Sigmoid colon (tissue), 3 donors: ENCODE data around the gene SDR42E2.

Experiments
- POLR2A ChIP-seq, 2 donors: fragments of 450-650 bp; IDR thresholded peaks; one replicate each; pipeline ENCODE4 v1.6.1; 2016; ENCODE audit warnings: antibody characterized with exemption in 2 of 2, mild to moderate bottlenecking in 2 of 2, moderate library complexity in 2 of 2
- TF ChIP-seq, protein P1 (sequence below), 4 experiments: fragments of 450-650 bp in 3 of 4; fragments of 200-600 bp in 1 of 4; IDR thresholded peaks; one replicate each; pipeline ENCODE4 v1.5.1; 2016 to 2019; ENCODE audit warnings: antibody characterized with exemption in 4 of 4, mild to moderate bottlenecking in 3 of 4, moderate library complexity in 2 of 4

- no peak for TF ChIP-seq POLR2A (IDR thresholded peaks at IDR 0.05)
- TF ChIP-seq, protein P1, sequence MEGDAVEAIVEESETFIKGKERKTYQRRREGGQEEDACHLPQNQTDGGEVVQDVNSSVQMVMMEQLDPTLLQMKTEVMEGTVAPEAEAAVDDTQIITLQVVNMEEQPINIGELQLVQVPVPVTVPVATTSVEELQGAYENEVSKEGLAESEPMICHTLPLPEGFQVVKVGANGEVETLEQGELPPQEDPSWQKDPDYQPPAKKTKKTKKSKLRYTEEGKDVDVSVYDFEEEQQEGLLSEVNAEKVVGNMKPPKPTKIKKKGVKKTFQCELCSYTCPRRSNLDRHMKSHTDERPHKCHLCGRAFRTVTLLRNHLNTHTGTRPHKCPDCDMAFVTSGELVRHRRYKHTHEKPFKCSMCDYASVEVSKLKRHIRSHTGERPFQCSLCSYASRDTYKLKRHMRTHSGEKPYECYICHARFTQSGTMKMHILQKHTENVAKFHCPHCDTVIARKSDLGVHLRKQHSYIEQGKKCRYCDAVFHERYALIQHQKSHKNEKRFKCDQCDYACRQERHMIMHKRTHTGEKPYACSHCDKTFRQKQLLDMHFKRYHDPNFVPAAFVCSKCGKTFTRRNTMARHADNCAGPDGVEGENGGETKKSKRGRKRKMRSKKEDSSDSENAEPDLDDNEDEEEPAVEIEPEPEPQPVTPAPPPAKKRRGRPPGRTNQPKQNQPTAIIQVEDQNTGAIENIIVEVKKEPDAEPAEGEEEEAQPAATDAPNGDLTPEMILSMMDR (IDR thresholded peaks at IDR 0.05), result no peak
Measured at GRCh38 chr16:22152316-22152715, 10.0 kb upstream of the SDR42E2 start.
